GM21619 (cell line): ENCODE data around the gene GJB4.
"Not testable (repeated sequence)": the region's sequence is repeated elsewhere in the genome, so short reads cannot be mapped to it uniquely, and the experiment has no call there.

Experiments
- ATAC-seq: cut with Tn5 transposase; IDR thresholded peaks from one replicate; pipeline ENCODE4 v1.9.1; 2021; ENCODE audit not compliant: unreplicated experiment

The GJB4 gene

DNA sequence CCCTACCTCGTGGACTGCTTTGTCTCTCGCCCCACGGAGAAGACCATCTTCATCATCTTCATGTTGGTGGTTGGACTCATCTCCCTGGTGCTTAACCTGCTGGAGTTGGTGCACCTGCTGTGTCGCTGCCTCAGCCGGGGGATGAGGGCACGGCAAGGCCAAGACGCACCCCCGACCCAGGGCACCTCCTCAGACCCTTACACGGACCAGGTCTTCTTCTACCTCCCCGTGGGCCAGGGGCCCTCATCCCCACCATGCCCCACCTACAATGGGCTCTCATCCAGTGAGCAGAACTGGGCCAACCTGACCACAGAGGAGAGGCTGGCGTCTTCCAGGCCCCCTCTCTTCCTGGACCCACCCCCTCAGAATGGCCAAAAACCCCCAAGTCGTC, 35.2 kb downstream of the GJB4 start:
- no peak for ATAC-seq

- no peak for ATAC-seq
Observed at GRCh38 chr1:34795916-34796315, 36.4 kb downstream of the GJB4 start.

- peak; percentile 66 for ATAC-seq
Observed at GRCh38 chr1:34796990-34797389, 37.5 kb downstream of the GJB4 start.

- ATAC-seq: no peak
Observed at GRCh38 chr1:34800214-34800613, 40.7 kb downstream of the GJB4 start.

GRCh38 chr1:34803770-34804169, 44.2 kb downstream of the GJB4 start:
- ATAC-seq: no peak

DNA sequence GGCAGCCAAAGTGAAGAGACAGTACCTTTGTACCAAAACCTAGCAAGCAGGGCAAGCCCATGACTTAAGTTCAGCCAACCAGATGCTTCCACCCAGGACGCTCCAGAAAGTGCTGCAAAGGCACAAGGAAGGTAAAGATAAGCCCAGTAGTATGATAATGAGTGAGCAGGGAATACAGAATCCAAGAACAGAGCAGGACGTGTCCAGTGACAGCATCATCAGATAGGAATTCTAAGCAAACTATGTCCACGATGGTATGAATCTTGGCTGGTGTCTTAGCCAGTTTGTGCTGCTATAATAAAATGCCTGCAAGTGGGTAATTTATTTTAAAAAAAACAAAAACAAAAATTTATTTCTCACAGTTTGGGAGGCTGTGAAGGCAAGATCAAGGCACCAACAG, 46.9 kb downstream of the GJB4 start:
- no peak for ATAC-seq

DNA sequence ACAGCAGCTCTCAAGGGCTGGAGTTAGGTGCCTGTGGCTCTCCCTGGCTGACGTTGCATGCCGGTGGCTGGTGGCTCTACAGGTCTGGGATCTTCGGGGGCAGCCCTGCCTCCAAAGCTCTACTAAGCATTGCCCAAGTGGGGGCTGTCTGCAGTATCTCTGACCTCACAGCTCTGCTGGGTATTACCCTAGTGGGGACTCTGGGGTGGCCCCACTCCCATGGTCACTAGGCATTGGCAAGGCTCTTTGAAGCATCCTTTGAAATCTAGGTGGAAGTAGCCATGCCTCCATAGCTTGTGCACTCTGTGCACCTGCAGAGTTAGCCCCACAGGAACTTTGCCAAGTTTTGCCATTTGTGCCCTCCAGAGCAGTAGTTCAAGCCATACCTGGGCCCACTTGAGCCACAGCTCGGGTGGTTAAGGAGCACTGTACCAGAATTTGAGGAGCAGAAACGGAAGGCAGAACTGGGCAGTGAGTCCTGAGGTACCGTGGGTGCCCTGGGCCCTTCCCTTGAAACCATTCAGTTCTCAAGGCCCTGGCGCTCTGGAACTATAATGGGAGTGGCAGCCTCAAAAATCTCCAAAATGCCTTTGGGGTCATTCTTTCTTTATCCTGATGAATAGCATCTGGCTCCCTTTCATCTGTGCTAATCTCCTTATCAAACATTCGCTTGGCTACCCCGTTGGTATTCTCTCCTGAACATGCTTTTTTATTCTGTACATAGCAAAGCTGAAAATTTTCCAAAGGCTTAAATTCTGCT, 48.7 kb downstream of the GJB4 start:
- ATAC-seq: no peak

GRCh38 chr1:34810781-34811180, 51.2 kb downstream of the GJB4 start:
- ATAC-seq: not testable (repeated sequence)
